Measurements from ENCODE around the gene C15orf61.

Gene C15orf61

GRCh38 chr15:67547064-67547463 lies 26.1 kb downstream of the C15orf61 start:
- Histone ChIP-seq H3K27me3 (ENCODE audit: insufficient read depth, low read length, poor library complexity, severe bottlenecking) (no peaks in the 10 kb centered on the region), H3K9ac (ENCODE audit: low read depth, low read length, poor library complexity, severe bottlenecking) (no peak overlapping the region), H3K9me2 (replicated peaks; ENCODE audit: low read depth, low read length) (no peaks in the 10 kb centered on the region), H3K4me1 (ENCODE audit: insufficient read depth, low read length, poor library complexity, severe bottlenecking) (peaks cover 77% of the 10 kb centered on the region), H3K79me2 (ENCODE audit: insufficient read depth, low read length) (peaks cover 90% of the 10 kb centered on the region), H3K36me3 (ENCODE audit: insufficient read depth, low read length) (peaks cover 10% of the 10 kb centered on the region; the same call in 1 of the 2 replicates), H3K9me3 (ENCODE audit: insufficient read depth, low read depth, low read length) (no peaks in the 10 kb centered on the region), H3K4me2 (ENCODE audit: low read depth, low read length, poor library complexity, severe bottlenecking) (peak overlapping the region; percentile 96), H4K20me1 (ENCODE audit: insufficient read depth, low read length, poor library complexity, severe bottlenecking) (peaks cover 8% of the 10 kb centered on the region), H3K4me3 (ENCODE audit: low read length, poor library complexity, severe bottlenecking) (no peak overlapping the region), H2AFZ (ENCODE audit: low read length) (no peak overlapping the region), H3F3A (ENCODE audit: low read depth) (peaks cover 6% of the 10 kb centered on the region; the same call in 1 of the 2 replicates)
- no peak for TF ChIP-seq EZH2phosphoT487 (IDR thresholded peaks at IDR 0.05; ENCODE audit: borderline replicate concordance)
- TF ChIP-seq, protein P1, sequence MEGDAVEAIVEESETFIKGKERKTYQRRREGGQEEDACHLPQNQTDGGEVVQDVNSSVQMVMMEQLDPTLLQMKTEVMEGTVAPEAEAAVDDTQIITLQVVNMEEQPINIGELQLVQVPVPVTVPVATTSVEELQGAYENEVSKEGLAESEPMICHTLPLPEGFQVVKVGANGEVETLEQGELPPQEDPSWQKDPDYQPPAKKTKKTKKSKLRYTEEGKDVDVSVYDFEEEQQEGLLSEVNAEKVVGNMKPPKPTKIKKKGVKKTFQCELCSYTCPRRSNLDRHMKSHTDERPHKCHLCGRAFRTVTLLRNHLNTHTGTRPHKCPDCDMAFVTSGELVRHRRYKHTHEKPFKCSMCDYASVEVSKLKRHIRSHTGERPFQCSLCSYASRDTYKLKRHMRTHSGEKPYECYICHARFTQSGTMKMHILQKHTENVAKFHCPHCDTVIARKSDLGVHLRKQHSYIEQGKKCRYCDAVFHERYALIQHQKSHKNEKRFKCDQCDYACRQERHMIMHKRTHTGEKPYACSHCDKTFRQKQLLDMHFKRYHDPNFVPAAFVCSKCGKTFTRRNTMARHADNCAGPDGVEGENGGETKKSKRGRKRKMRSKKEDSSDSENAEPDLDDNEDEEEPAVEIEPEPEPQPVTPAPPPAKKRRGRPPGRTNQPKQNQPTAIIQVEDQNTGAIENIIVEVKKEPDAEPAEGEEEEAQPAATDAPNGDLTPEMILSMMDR (conservative IDR thresholded peaks at IDR 0.05; ENCODE audit: low read length): no peak

DNA sequence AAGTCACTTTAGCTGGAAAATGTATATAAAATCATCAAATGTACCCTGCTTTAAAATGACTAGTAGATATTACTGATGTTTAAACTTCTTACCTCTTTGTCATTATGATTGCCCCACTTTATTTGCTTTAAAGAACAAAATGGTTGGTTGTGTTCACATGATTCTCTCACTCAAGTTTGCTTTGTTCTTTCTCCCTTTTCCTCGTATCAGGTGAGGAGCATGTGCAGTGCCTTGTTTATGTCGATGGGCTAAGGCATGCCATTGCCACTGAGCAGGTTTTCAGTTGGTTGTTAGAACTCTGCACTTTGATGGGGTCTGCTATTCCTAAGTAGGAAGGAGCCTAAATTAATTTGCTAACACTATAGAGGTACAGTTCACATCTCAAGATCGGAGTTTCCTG lies 26.9 kb downstream of the C15orf61 start:
- H3K36me3 ChIP-seq (ENCODE audit: insufficient read depth, low read length): peaks cover 10% of the 10 kb centered on the region; the same call in 1 of the 2 replicates
- peak overlapping the region; percentile 18 for H3K4me3 ChIP-seq (ENCODE audit: low read length, poor library complexity, severe bottlenecking)
- H3K4me1 ChIP-seq (ENCODE audit: insufficient read depth, low read length, poor library complexity, severe bottlenecking): peaks cover 80% of the 10 kb centered on the region
- peaks cover 8% of the 10 kb centered on the region for H4K20me1 ChIP-seq (ENCODE audit: insufficient read depth, low read length, poor library complexity, severe bottlenecking)
- no peaks in the 10 kb centered on the region for H3K27me3 ChIP-seq (ENCODE audit: insufficient read depth, low read length, poor library complexity, severe bottlenecking)
- peaks cover 5% of the 10 kb centered on the region; the same call in 1 of the 2 replicates for H3F3A ChIP-seq (ENCODE audit: low read depth)
- peak overlapping the region; percentile 68 for H3K4me2 ChIP-seq (ENCODE audit: low read depth, low read length, poor library complexity, severe bottlenecking)
- no peaks in the 10 kb centered on the region for H3K9me2 ChIP-seq (replicated peaks; ENCODE audit: low read depth, low read length)
- no peaks in the 10 kb centered on the region for H3K9me3 ChIP-seq (ENCODE audit: insufficient read depth, low read depth, low read length)
- peaks cover 92% of the 10 kb centered on the region for H3K79me2 ChIP-seq (ENCODE audit: insufficient read depth, low read length)
- H2AFZ ChIP-seq (ENCODE audit: low read length): no peak overlapping the region
- H3K9ac ChIP-seq (ENCODE audit: low read depth, low read length, poor library complexity, severe bottlenecking): peak overlapping the region; percentile 35
- TF ChIP-seq, protein P1 (conservative IDR thresholded peaks at IDR 0.05; ENCODE audit: low read length): no peak
- TF ChIP-seq EZH2phosphoT487 (IDR thresholded peaks at IDR 0.05; ENCODE audit: borderline replicate concordance): no peak

DNA sequence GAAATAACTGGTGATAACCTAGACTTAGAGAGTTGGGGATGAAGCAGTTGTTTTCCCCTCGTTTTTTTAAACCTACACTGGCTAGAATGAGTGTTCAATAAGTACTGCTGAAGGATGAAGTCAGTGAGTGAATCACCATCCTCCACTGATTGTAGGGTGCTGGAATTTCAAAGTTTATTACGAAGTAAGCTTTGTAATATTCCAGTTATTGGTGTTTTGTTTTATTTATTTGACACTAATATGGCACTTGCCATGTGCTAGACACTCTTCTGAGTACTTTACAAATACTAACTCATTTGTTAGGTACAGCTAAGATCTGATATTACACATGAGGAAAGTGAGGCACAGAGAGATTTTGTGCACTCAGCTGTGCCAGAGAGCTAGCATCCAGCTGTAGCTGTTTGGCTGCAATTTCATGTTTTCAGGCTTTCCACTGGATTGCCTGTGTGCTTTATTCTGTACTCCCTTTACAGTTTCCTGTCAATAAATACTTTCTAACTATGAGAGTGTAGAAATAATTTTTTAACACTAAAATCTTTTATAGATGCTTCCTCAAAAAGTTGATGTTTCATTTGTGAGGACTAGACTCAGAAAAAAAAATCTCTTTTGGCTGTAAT lies 27.4 kb downstream of the C15orf61 start:
- Histone ChIP-seq H2AFZ (ENCODE audit: low read length) (no peak overlapping the region), H3K27me3 (ENCODE audit: insufficient read depth, low read length, poor library complexity, severe bottlenecking) (no peaks in the 10 kb centered on the region), H3F3A (ENCODE audit: low read depth) (peaks cover 5% of the 10 kb centered on the region; the same call in 1 of the 2 replicates), H3K4me3 (ENCODE audit: low read length, poor library complexity, severe bottlenecking) (peak overlapping the region; percentile 18), H3K9me3 (ENCODE audit: insufficient read depth, low read depth, low read length) (no peaks in the 10 kb centered on the region), H4K20me1 (ENCODE audit: insufficient read depth, low read length, poor library complexity, severe bottlenecking) (peaks cover 6% of the 10 kb centered on the region), H3K9ac (ENCODE audit: low read depth, low read length, poor library complexity, severe bottlenecking) (peak overlapping the region; percentile 35), H3K79me2 (ENCODE audit: insufficient read depth, low read length) (peaks cover 92% of the 10 kb centered on the region), H3K9me2 (replicated peaks; ENCODE audit: low read depth, low read length) (no peaks in the 10 kb centered on the region), H3K4me2 (ENCODE audit: low read depth, low read length, poor library complexity, severe bottlenecking) (peak overlapping the region; percentile 68), H3K4me1 (ENCODE audit: insufficient read depth, low read length, poor library complexity, severe bottlenecking) (peaks cover 77% of the 10 kb centered on the region), H3K36me3 (ENCODE audit: insufficient read depth, low read length) (peaks cover 10% of the 10 kb centered on the region; the same call in 1 of the 2 replicates)
- TF ChIP-seq, protein P1 (conservative IDR thresholded peaks at IDR 0.05; ENCODE audit: low read length): no peak
- TF ChIP-seq EZH2phosphoT487 (IDR thresholded peaks at IDR 0.05; ENCODE audit: borderline replicate concordance): no peak

Measured in Loucy (cell line).